Heart left ventricle (tissue), 13 donors: ENCODE results near the gene MACC1.

ENCODE experiments used
- CTCF ChIP-seq, 12 donors: fragments of 200-600 bp; sonication (generic) in 4 of 12; IDR thresholded peaks; one replicate each; pipeline versions ENCODE4 v1.5.0 to v1.8.0; 2018 to 2022; ENCODE audit warnings: antibody characterized with exemption in 12 of 12, mild to moderate bottlenecking in 5 of 12
- POLR2A ChIP-seq, 2 donors: fragments of 450-650 bp; IDR thresholded peaks; one replicate each; pipeline ENCODE4 v1.6.1; 2017; ENCODE audit warnings: antibody characterized with exemption in 2 of 2, mild to moderate bottlenecking in 2 of 2, moderate library complexity in 2 of 2
- donor health status: ischemic (EF 13 %, LVEDD 7.1; RV severe dilation, severe dysfunction).
- donor health status: DM: no; HTN: yes; CAD: no.
- donor health status: DM: no; HTN: no; CAD: no.
- donor health status: ischemic (EF 25% LVEDD 6.9; RV normal size, moderate dysfunction).
- donor health status: ischemic (EF 25% LVEDD 5.7; RV mildly dilated, moderate dysfunction).
- donor health status: ischemic (EF 35%, LVEDD 5.7; RV mildly dilated, moderate dysfunction).
- donor health status: nonischemic (EF 11% LVEDD 7.7; RV severe dilation, severe dysfunction).
- donor health status: DM: yes; HTN: yes; CAD: no.
- donor health status: PGD.
- donor health status: ischemic (EF 29% LVEDD 5.4; RV normal size, mild dysfunction).
- donor health status: nonischemic (EF 23%, LVEDD 6.1; RV moderate dilation, normal function).

- TF ChIP-seq CTCF (IDR thresholded peaks at IDR 0.05), result no peak
- no peak for TF ChIP-seq POLR2A (IDR thresholded peaks at IDR 0.05)
Measured at GRCh38 chr7:20211376-20211775, 5.8 kb downstream of the MACC1 start.
